Right lobe of liver (tissue), 6 donors: ENCODE results near the gene CDON. TPM values are rescaled to one million over a fixed set of nuclear protein-coding genes. Genes with fewer than 3 reads are reported as not detected.

ENCODE experiments used
- ATAC-seq, 4 donors: fragments of 200-7000 bp; cut with Tn5 transposase; one replicate each; pipeline ENCODE4 v1.9.1; 2020; ENCODE audit warnings: mild to moderate bottlenecking in 4 of 4, moderate library complexity in 4 of 4
- DNase-seq, 3 donors: peaks; one replicate each; pipeline ENCODE4 v3.0.0-alpha.2; 2020
- H3K27ac ChIP-seq, 3 donors: fragments of 200-600 bp; one replicate each; pipeline ENCODE4 v1.8.0; 2022
- H3K27me3 ChIP-seq, 2 donors: fragments of 200-600 bp; one replicate each; pipeline ENCODE4 v1.8.0; 2022
- H3K36me3 ChIP-seq, 4 donors: fragments of 200-600 bp; sonication (generic) in 1 of 4; one replicate each; pipeline versions ENCODE4 v1.5.1 to v1.8.0; 2017 to 2022; ENCODE audit warnings: control low read depth in 1 of 4
- H3K4me1 ChIP-seq, 4 donors: fragments of 200-600 bp; sonication (generic) in 1 of 4; one replicate each; pipeline versions ENCODE4 v1.5.1 to v1.8.0; 2017 to 2022; ENCODE audit warnings: control low read depth in 1 of 4
- H3K4me3 ChIP-seq, 3 donors: fragments of 200-600 bp; one replicate each; pipeline ENCODE4 v1.8.0; 2022
- H3K9me3 ChIP-seq, 4 donors: fragments of 200-600 bp; sonication (generic) in 1 of 4; one replicate each; pipeline versions ENCODE4 v1.5.1 to v1.8.0; 2017 to 2022; ENCODE audit warnings: control low read depth in 1 of 4
- CTCF ChIP-seq, 4 donors: fragments of 200-600 bp in 3 of 4; fragments of 450-650 bp in 1 of 4; IDR thresholded peaks; one replicate each; pipeline versions ENCODE4 v1.5.1 to v1.8.0; 2016 to 2022; ENCODE audit warnings: antibody characterized with exemption in 4 of 4, mild to moderate bottlenecking in 2 of 4
- POLR2A ChIP-seq: fragments of 450-650 bp; IDR thresholded peaks from one replicate; pipeline ENCODE4 v1.6.1; 2017; ENCODE audit warnings: antibody characterized with exemption, mild to moderate bottlenecking
- WGBS: methylation state at CpG from one replicate; pipeline ENCODE4 v1.1.6; 2018; ENCODE audit warnings: low coverage, low lambda C conversion rate; ENCODE audit not compliant: insufficient coverage; ENCODE audit errors: missing lambda C conversion rate; 5-methylcytosine and 5-hydroxymethylcytosine counted together
- intact Hi-C, 2 donors: fragments of 100-400 bp; cut with DNase I; formaldehyde crosslinking; loops; one replicate each; pipeline versions ENCODE4 v1.11.2 to v1.14.1; 2022
- total RNA-seq, 6 experiments: library from RNA; depleted of rRNA in 2 of 6; stranded (reverse); fragments of >200 nt in 2 of 6; fragmentation: NEBNext Ultra II Directional in 3 of 6; extraction: Animal tissue kit (Norgen Biotek cat#: 25700) in 3 of 6; gene quantifications; one replicate each; pipeline versions ENCODE4 v1.1.0 to v1.2.4, GENCODE V29; 2016 to 2023
- donor health status: DM: no; HTN: yes; CAD: no.
- donor health status: DM: no; HTN: no; CAD: no.
- donor health status: DM: no; HTN: no; CAD: no.
- donor health status: DM: no; HTN: yes; CAD: no.
- donor health status: DM: no; HTN: yes; CAD: no.

The CDON gene
- total RNA-seq, 6 experiments from 2014 or later = 1.8 to 4.1 (median 3.3) TPM

GRCh38 chr11:125941619-125942611, 120.8 kb downstream of the CDON start:
- intact Hi-C loops = loop anchor here in 1 of 2 donors (10.0 kb wide), 1 partner anchor 93 kb away; no protein-coding TSS in a partner anchor
- peak; percentile 69 to 72 (median 71) for DNase-seq
- peak; percentile 90 to 97 (median 92) for ATAC-seq
- H3K36me3 ChIP-seq = no peaks in the 10 kb centered on the region
- 26% methylated on average over 20 of the region's 20 CpGs for WGBS
- no peak overlapping the region for H3K4me3 ChIP-seq
- H3K4me1 ChIP-seq = no peaks in the 10 kb centered on the region
- H3K27me3 ChIP-seq = no peaks in the 10 kb centered on the region
- peak; percentile 65 to 82 (median 73) for TF ChIP-seq CTCF (IDR thresholded peaks at IDR 0.05)
- TF ChIP-seq POLR2A = no peak
- no peaks in the 10 kb centered on the region for H3K9me3 ChIP-seq
- H3K27ac ChIP-seq = no peak overlapping the region

GRCh38 chr11:125941267-125941618, 121.4 kb downstream of the CDON start:
- Histone ChIP-seq H3K36me3 (no peaks in the 10 kb centered on the region), H3K9me3 (no peaks in the 10 kb centered on the region), H3K27ac (no peak overlapping the region), H3K27me3 (no peaks in the 10 kb centered on the region), H3K4me1 (no peaks in the 10 kb centered on the region), H3K4me3 (no peak overlapping the region)
- TF ChIP-seq POLR2A (no peak), CTCF (IDR thresholded peaks at IDR 0.05) (no peak)
- WGBS = 51% methylated on average over 3 of the region's 4 CpGs
- ATAC-seq (no peak), DNase-seq (no peak)
- intact Hi-C loops = loop anchor here in 1 of 2 donors (10.0 kb wide), 1 partner anchor 94 kb away; no protein-coding TSS in a partner anchor

- Histone ChIP-seq H3K27me3 (no peaks in the 10 kb centered on the region), H3K4me3 (no peak overlapping the region), H3K9me3 (no peaks in the 10 kb centered on the region), H3K4me1 (no peaks in the 10 kb centered on the region), H3K27ac (no peak overlapping the region), H3K36me3 (no peaks in the 10 kb centered on the region)
- intact Hi-C loops = loop anchor here in 1 of 2 donors (10.0 kb wide), 1 partner anchor 95 kb away; no protein-coding TSS in a partner anchor
- ATAC-seq (no peak), DNase-seq (no peak)
- WGBS = 100% methylated on average over 3 of the region's 4 CpGs
- TF ChIP-seq POLR2A = no peak
- no peak for TF ChIP-seq CTCF (IDR thresholded peaks at IDR 0.05)
Observed at GRCh38 chr11:125940145-125940544, 122.5 kb downstream of the CDON start.

GRCh38 chr11:125939081-125939521, 123.6 kb downstream of the CDON start:
- H3K9me3 ChIP-seq = no peaks in the 10 kb centered on the region
- no peak for DNase-seq
- no peaks in the 10 kb centered on the region for H3K4me1 ChIP-seq
- intact Hi-C loops = no loop called here
- 68% methylated on average over 3 of the region's 4 CpGs for WGBS
- ATAC-seq = no peak
- no peaks in the 10 kb centered on the region for H3K27me3 ChIP-seq
- TF ChIP-seq POLR2A (no peak), CTCF (IDR thresholded peaks at IDR 0.05) (no peak)
- no peak overlapping the region for H3K4me3 ChIP-seq
- no peak overlapping the region for H3K27ac ChIP-seq
- no peaks in the 10 kb centered on the region for H3K36me3 ChIP-seq
